ENCODE data around the gene GRIK4. TPM values are rescaled to one million over a fixed set of nuclear protein-coding genes. Genes with fewer than 3 reads are reported as not detected.

Gene GRIK4
- total RNA-seq, 3 donors from 2014 or later (not counting 1 experiment from before 2014, with no cell fraction given) = 2.2 to 32.3 (median 21.9) TPM

- intact Hi-C loops (cut with micrococcal nuclease) = no loop called here
- Histone ChIP-seq H3K27me3 (ENCODE audit: control insufficient read depth, insufficient read depth, low read length) (no peaks in the 10 kb centered on the region), H3K36me3 (ENCODE audit: control insufficient read depth, insufficient read depth, low read length) (no peaks in the 10 kb centered on the region), H3K27ac (ENCODE audit: low read length) (no peak overlapping the region), H3K9me3 (ENCODE audit: control insufficient read depth, insufficient read depth, low read length) (no peaks in the 10 kb centered on the region), H3K4me1 (ENCODE audit: control insufficient read depth, insufficient read depth, low read length) (no peaks in the 10 kb centered on the region), H3K4me3 (ENCODE audit: low read length) (no peak overlapping the region)
- no peak for ATAC-seq
- no peaks in the 10 kb centered on the region for H3K36me3 Mint-ChIP-seq
- no peaks in the 10 kb centered on the region for H3K9me3 Mint-ChIP-seq
- no peak overlapping the region for H3K27ac Mint-ChIP-seq
- H3K4me1 Mint-ChIP-seq = peaks cover 9 to 18% of the 10 kb centered on the region in 2 donors
- H3K27me3 Mint-ChIP-seq (ENCODE audit: low read depth in 2 of 2) = no peaks in the 10 kb centered on the region
- TF ChIP-seq CTCF (IDR thresholded peaks at IDR 0.05) = no peak
- WGBS (ENCODE audit: insufficient coverage) = 80% methylated on average over 7 of the region's 7 CpGs
- no peak overlapping the region for H3K4me3 Mint-ChIP-seq
- no peak for DNase-seq
Measured at GRCh38 chr11:120827198-120827597, 315.6 kb downstream of the GRIK4 start.

GRCh38 chr11:120827820-120828219 is 316.3 kb downstream of the GRIK4 start:
- no peaks in the 10 kb centered on the region for H3K36me3 Mint-ChIP-seq
- Histone ChIP-seq H3K27ac (ENCODE audit: low read length) (no peak overlapping the region), H3K9me3 (ENCODE audit: control insufficient read depth, insufficient read depth, low read length) (no peaks in the 10 kb centered on the region), H3K4me1 (ENCODE audit: control insufficient read depth, insufficient read depth, low read length) (no peaks in the 10 kb centered on the region), H3K36me3 (ENCODE audit: control insufficient read depth, insufficient read depth, low read length) (no peaks in the 10 kb centered on the region), H3K27me3 (ENCODE audit: control insufficient read depth, insufficient read depth, low read length) (no peaks in the 10 kb centered on the region), H3K4me3 (ENCODE audit: low read length) (no peak overlapping the region)
- H3K4me1 Mint-ChIP-seq = peaks cover 9 to 22% of the 10 kb centered on the region in 2 donors
- intact Hi-C loops (cut with micrococcal nuclease) = no loop called here
- H3K4me3 Mint-ChIP-seq = no peak overlapping the region
- 88% methylated on average over 3 of the region's 3 CpGs for WGBS (ENCODE audit: insufficient coverage)
- no peak overlapping the region for H3K27ac Mint-ChIP-seq
- ATAC-seq (no peak), DNase-seq (no peak)
- H3K9me3 Mint-ChIP-seq = no peaks in the 10 kb centered on the region
- H3K27me3 Mint-ChIP-seq (ENCODE audit: low read depth in 2 of 2) = no peaks in the 10 kb centered on the region
- no peak for TF ChIP-seq CTCF (IDR thresholded peaks at IDR 0.05)

- 86% methylated on average over 5 of the region's 5 CpGs for WGBS (ENCODE audit: insufficient coverage)
- Mint-ChIP-seq H3K4me3 (no peak overlapping the region), H3K9me3 (no peaks in the 10 kb centered on the region), H3K4me1 (peaks cover 0 to 22% of the 10 kb centered on the region in 2 donors), H3K27me3 (ENCODE audit: low read depth in 2 of 2) (no peaks in the 10 kb centered on the region), H3K36me3 (no peaks in the 10 kb centered on the region), H3K27ac (no peak overlapping the region)
- Histone ChIP-seq H3K27me3 (ENCODE audit: control insufficient read depth, insufficient read depth, low read length) (no peaks in the 10 kb centered on the region), H3K27ac (ENCODE audit: low read length) (no peak overlapping the region), H3K4me3 (ENCODE audit: low read length) (no peak overlapping the region), H3K36me3 (ENCODE audit: control insufficient read depth, insufficient read depth, low read length) (no peaks in the 10 kb centered on the region), H3K9me3 (ENCODE audit: control insufficient read depth, insufficient read depth, low read length) (no peaks in the 10 kb centered on the region), H3K4me1 (ENCODE audit: control insufficient read depth, insufficient read depth, low read length) (no peaks in the 10 kb centered on the region)
- no peak for TF ChIP-seq CTCF (IDR thresholded peaks at IDR 0.05)
- intact Hi-C loops (cut with micrococcal nuclease) = no loop called here
- ATAC-seq (no peak), DNase-seq (no peak)
Measured at GRCh38 chr11:120828847-120829246, 317.3 kb downstream of the GRIK4 start.

- Mint-ChIP-seq H3K36me3 (no peaks in the 10 kb centered on the region), H3K27me3 (ENCODE audit: low read depth in 2 of 2) (no peaks in the 10 kb centered on the region), H3K4me1 (peaks cover 0 to 31% of the 10 kb centered on the region in 2 donors), H3K9me3 (no peaks in the 10 kb centered on the region), H3K4me3 (no peak overlapping the region), H3K27ac (no peak overlapping the region)
- intact Hi-C loops (cut with micrococcal nuclease) = no loop called here
- DNase-seq = no peak
- no peak for TF ChIP-seq CTCF (IDR thresholded peaks at IDR 0.05)
- no peak for ATAC-seq
- Histone ChIP-seq H3K27me3 (ENCODE audit: control insufficient read depth, insufficient read depth, low read length) (no peaks in the 10 kb centered on the region), H3K27ac (ENCODE audit: low read length) (no peak overlapping the region), H3K9me3 (ENCODE audit: control insufficient read depth, insufficient read depth, low read length) (no peaks in the 10 kb centered on the region), H3K4me1 (ENCODE audit: control insufficient read depth, insufficient read depth, low read length) (no peaks in the 10 kb centered on the region), H3K4me3 (ENCODE audit: low read length) (no peak overlapping the region), H3K36me3 (ENCODE audit: control insufficient read depth, insufficient read depth, low read length) (no peaks in the 10 kb centered on the region)
- WGBS (ENCODE audit: insufficient coverage) = 84% methylated on average over 9 of the region's 9 CpGs
Measured at GRCh38 chr11:120830085-120830620, 318.6 kb downstream of the GRIK4 start.

Data from natural killer cell (primary cell).